Brain microvascular endothelial cell (primary cell): ENCODE results near the gene THADA.

Source experiments
- DNase-seq: peaks from one replicate; pipeline ENCODE4 v3.0.0-alpha.2; 2020
- H3K27ac ChIP-seq: fragments of 250-450 bp; sonication (Bioruptor Pico); 2 replicates; pipeline ENCODE4 v1.5.1; 2020; ENCODE audit warnings: mild to moderate bottlenecking, moderate library complexity
- H3K27me3 ChIP-seq: fragments of 250-450 bp; sonication (Bioruptor Pico); replicated peaks from 2 replicates; pipeline ENCODE4 v1.5.1; 2020; ENCODE audit warnings: mild to moderate bottlenecking
- H3K36me3 ChIP-seq: fragments of 250-450 bp; sonication (Bioruptor Pico); replicated peaks from 2 replicates; pipeline ENCODE4 v1.5.1; 2020; ENCODE audit warnings: mild to moderate bottlenecking
- H3K4me3 ChIP-seq: 2 replicates; pipeline ENCODE4 v1.5.1; 2011; ENCODE audit warnings: low read depth, mild to moderate bottlenecking, control low read depth, low read length, moderate library complexity
- CTCF ChIP-seq: IDR thresholded peaks from 2 replicates; pipeline ENCODE4 v1.5.1; 2011; ENCODE audit warnings: low read depth, mild to moderate bottlenecking, moderate library complexity, low read length, control low read depth, inconsistent platforms; ENCODE audit errors: missing control alignments
- in situ Hi-C: cut with HindIII; loops from 2 replicates; pipeline ENCODE4 v1.10.0; 2017; ENCODE audit warnings: low sequenced_read_pairs, low pct_ligation_motif_present

THADA gene

GRCh38 chr2:43360137-43360536 lies 235.7 kb downstream of the THADA start:
- in situ Hi-C loops = no loop called here
- DNase-seq = no peak

GRCh38 chr2:43358410-43359201 lies 237.2 kb downstream of the THADA start:
- Histone ChIP-seq H3K4me3 (no peak overlapping the region), H3K27ac (no peak overlapping the region), H3K36me3 (no peaks in the 10 kb centered on the region), H3K27me3 (no peaks in the 10 kb centered on the region)
- in situ Hi-C loops = no loop called here
- DNase-seq = no peak
- no peak for TF ChIP-seq CTCF

More at GRCh38 chr2:43360137-43360536, 235.7 kb downstream of the THADA start:
- no peak for TF ChIP-seq CTCF
- H3K27me3 ChIP-seq = no peaks in the 10 kb centered on the region
- no peaks in the 10 kb centered on the region for H3K36me3 ChIP-seq
- H3K4me3 ChIP-seq = no peak overlapping the region
- no peak overlapping the region for H3K27ac ChIP-seq

DNA sequence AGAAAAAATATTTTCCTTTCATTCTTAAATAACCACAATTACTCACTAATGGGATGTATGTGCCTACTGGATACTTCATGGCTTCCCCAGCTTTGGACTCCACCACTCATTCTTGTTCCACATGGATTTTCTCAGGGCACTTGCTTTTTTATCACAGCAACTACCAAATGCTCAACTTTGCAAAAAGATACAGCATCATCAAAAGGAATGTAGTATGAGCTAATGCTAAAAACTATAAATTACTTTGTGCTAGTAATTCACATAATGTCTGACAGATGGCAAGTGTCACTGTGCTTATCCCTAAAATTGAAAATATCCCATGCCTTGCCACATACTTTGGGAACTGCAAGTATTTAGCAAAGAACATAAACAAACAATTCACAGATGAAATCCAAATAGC lies 239.1 kb downstream of the THADA start:
- in situ Hi-C loops = no loop called here
- H3K27me3 ChIP-seq = no peaks in the 10 kb centered on the region
- no peak for DNase-seq
- no peak for TF ChIP-seq CTCF
- H3K4me3 ChIP-seq = no peak overlapping the region
- H3K36me3 ChIP-seq = no peaks in the 10 kb centered on the region
- no peak overlapping the region for H3K27ac ChIP-seq

DNA sequence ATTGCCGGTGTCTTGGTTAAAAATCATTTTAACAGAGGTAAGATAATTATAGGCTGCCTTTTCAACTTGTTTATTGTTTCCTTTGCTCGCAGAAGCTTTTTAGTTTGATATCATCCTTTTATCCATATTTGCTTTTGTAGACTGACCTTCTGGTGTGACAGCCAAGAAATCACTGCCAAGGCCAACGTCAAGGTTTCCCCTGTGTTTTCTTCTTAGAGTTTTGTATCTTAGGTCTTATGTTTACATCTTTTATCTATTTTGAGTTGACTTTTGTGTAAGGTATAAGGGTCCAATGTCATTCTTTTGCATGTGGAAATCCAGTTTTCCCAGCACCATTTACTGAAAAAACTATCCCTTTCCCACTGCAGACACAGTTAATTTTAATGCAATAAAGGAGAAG lies 240.4 kb downstream of the THADA start:
- in situ Hi-C loops = no loop called here
- no peak overlapping the region for H3K4me3 ChIP-seq
- no peak overlapping the region for H3K27ac ChIP-seq
- H3K36me3 ChIP-seq = no peaks in the 10 kb centered on the region
- no peak for TF ChIP-seq CTCF
- no peak for DNase-seq
- no peaks in the 10 kb centered on the region for H3K27me3 ChIP-seq

GRCh38 chr2:43349904-43350303 lies 245.9 kb downstream of the THADA start:
- Histone ChIP-seq H3K27me3 (no peaks in the 10 kb centered on the region), H3K27ac (no peak overlapping the region), H3K4me3 (no peak overlapping the region), H3K36me3 (no peaks in the 10 kb centered on the region)
- TF ChIP-seq CTCF = no peak
- DNase-seq = no peak
- in situ Hi-C loops = no loop called here
